Common myeloid progenitor, CD34-positive (primary cell): ENCODE results near the gene MSTN.

Source experiments
- CTCF ChIA-PET: fragments of 350-600 bp; sonication (Branson Sonifier 250); formaldehyde crosslinking; loops from one replicate; lab custom pipeline; 2021; ENCODE audit warnings: antibody characterized with exemption; lab: Charles Lee
- POLR2A ChIA-PET: fragments of 350-600 bp; sonication (Branson Sonifier 250); formaldehyde crosslinking; loops from one replicate; lab custom pipeline; 2021; ENCODE audit warnings: antibody characterized with exemption; lab: Charles Lee
- DNase-seq, 3 donors: peaks; one replicate each; pipeline versions ENCODE4 v3.0.0 to v3.0.0-alpha.2; 2013
- H3K27ac ChIP-seq, 2 experiments: 1 replicate in 1 of 2; 2 replicates in 1 of 2; pipeline ENCODE4 v1.7.0; 2013; ENCODE audit warnings: inconsistent platforms in 2 of 2, low read length in 2 of 2, mild to moderate bottlenecking in 2 of 2, low read depth in 1 of 2, moderate library complexity in 1 of 2; ENCODE audit not compliant: severe bottlenecking in 2 of 2, insufficient read depth in 1 of 2, poor library complexity in 1 of 2
- H3K27me3 ChIP-seq, 5 experiments: replicated peaks in 2 of 5; 1 replicate in 3 of 5; 2 replicates in 2 of 5; pipeline versions ENCODE4 v1.6.1 to v1.7.0; 2013; ENCODE audit warnings: low read length in 4 of 5, mild to moderate bottlenecking in 2 of 5, moderate library complexity in 2 of 5, inconsistent platforms in 1 of 5; ENCODE audit not compliant: insufficient read depth in 5 of 5, control insufficient read depth in 4 of 5
- H3K36me3 ChIP-seq, 4 experiments: 1 replicate in 2 of 4; 2 replicates in 2 of 4; pipeline versions ENCODE4 v1.6.1 to v1.7.0; 2013; ENCODE audit warnings: low read length in 3 of 4, control low read depth in 1 of 4, mild to moderate bottlenecking in 1 of 4; ENCODE audit not compliant: control insufficient read depth in 4 of 4, insufficient read depth in 4 of 4
- H3K4me1 ChIP-seq, 4 experiments: 1 replicate in 3 of 4; 2 replicates in 1 of 4; pipeline versions ENCODE4 v1.6.1 to v1.7.1; 2013; ENCODE audit warnings: low read length in 3 of 4, mild to moderate bottlenecking in 3 of 4, control low read depth in 1 of 4, inconsistent platforms in 1 of 4, moderate library complexity in 1 of 4; ENCODE audit not compliant: control insufficient read depth in 4 of 4, insufficient read depth in 4 of 4; ENCODE audit errors: control extremely low read depth in 1 of 4
- H3K4me3 ChIP-seq, 7 experiments: 1 replicate in 4 of 7; 2 replicates in 3 of 7; pipeline versions ENCODE4 v1.5.1 to v1.7.0; 2013; ENCODE audit warnings: mild to moderate bottlenecking in 7 of 7, low read length in 6 of 7, moderate library complexity in 6 of 7, inconsistent platforms in 2 of 7, low read depth in 2 of 7, control low read depth in 1 of 7; ENCODE audit not compliant: insufficient read depth in 4 of 7, control insufficient read depth in 1 of 7; ENCODE audit errors: extremely low read depth in 1 of 7
- H3K9me3 ChIP-seq, 5 experiments: 1 replicate in 4 of 5; 2 replicates in 1 of 5; pipeline versions ENCODE4 v1.6.1 to v1.7.1; 2013; ENCODE audit warnings: low read length in 4 of 5, mild to moderate bottlenecking in 2 of 5, inconsistent platforms in 1 of 5, low read depth in 1 of 5, moderate library complexity in 1 of 5; ENCODE audit not compliant: control insufficient read depth in 4 of 5, insufficient read depth in 2 of 5; ENCODE audit errors: control extremely low read depth in 1 of 5
- WGBS: methylation state at CpG from one replicate; pipeline ENCODE4 v1.1.5; 2013; ENCODE audit not compliant: insufficient coverage; 5-methylcytosine and 5-hydroxymethylcytosine counted together

Gene MSTN

DNA sequence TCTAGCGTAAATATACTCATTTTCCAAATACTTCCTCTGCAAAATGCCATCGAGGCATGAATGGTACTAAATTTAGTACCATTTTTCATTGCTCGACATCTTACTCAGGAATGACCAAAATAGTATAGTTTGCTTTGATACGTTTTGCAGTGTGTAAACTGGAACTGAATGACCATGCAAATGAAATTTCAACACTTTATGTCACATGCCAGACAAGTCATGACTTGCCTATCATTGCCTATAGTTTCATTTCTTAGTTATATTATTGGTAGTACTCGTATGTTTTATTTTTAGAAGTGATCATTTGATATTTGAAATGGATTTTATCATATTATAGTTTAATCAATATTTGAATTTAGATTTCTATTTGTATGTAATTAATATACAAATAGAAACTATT, 9.1 kb downstream of the MSTN start:
- 100% methylated on average over 3 of the region's 5 CpGs for WGBS
- Histone ChIP-seq H3K4me3 (no peak overlapping the region), H3K36me3 (no peaks in the 10 kb centered on the region), H3K9me3 (peaks cover 0 to 1% (median 0%) of the 10 kb centered on the region in 5 experiments), H3K27ac (no peak overlapping the region), H3K4me1 (no peaks in the 10 kb centered on the region), H3K27me3 (no peaks in the 10 kb centered on the region)
- POLR2A ChIA-PET: no interaction called here
- CTCF ChIA-PET: interaction anchor here (0.8 to 1.0 kb wide), 2 partner anchors 10 kb away, joined by 3 read pairs; no protein-coding TSS in a partner anchor
- DNase-seq: no peak

- H3K4me1 ChIP-seq: no peaks in the 10 kb centered on the region
- POLR2A ChIA-PET: no interaction called here
- CTCF ChIA-PET: interaction anchor here (0.8 to 1.0 kb wide), 2 partner anchors 8 to 11 kb away, joined by 3 read pairs; no protein-coding TSS in a partner anchor
Measured at GRCh38 chr2:190052307-190052706, 10.2 kb downstream of the MSTN start.

GRCh38 chr2:190051223-190051622, 11.3 kb downstream of the MSTN start:
- CTCF ChIA-PET: interaction anchor here (0.9 kb wide), 1 partner anchor 32 kb away, joined by 4 read pairs; no protein-coding TSS in a partner anchor
- Histone ChIP-seq H3K36me3 (no peaks in the 10 kb centered on the region), H3K9me3 (peaks cover 0 to 1% (median 0%) of the 10 kb centered on the region in 5 experiments)

More at GRCh38 chr2:190052307-190052706, 10.2 kb downstream of the MSTN start:
- Histone ChIP-seq H3K36me3 (no peaks in the 10 kb centered on the region), H3K27me3 (no peaks in the 10 kb centered on the region), H3K4me3 (no peak overlapping the region), H3K27ac (no peak overlapping the region), H3K9me3 (peaks cover 0 to 1% (median 0%) of the 10 kb centered on the region in 5 experiments)
- WGBS: 100% methylated on average over 2 of the region's 5 CpGs
- no peak for DNase-seq

GRCh38 chr2:190050001-190050400, 12.5 kb downstream of the MSTN start:
- H3K36me3 ChIP-seq: no peaks in the 10 kb centered on the region

More at GRCh38 chr2:190051223-190051622, 11.3 kb downstream of the MSTN start:
- Histone ChIP-seq H3K4me1 (no peaks in the 10 kb centered on the region), H3K27me3 (no peaks in the 10 kb centered on the region), H3K4me3 (no peak overlapping the region), H3K27ac (no peak overlapping the region)
- no peak for DNase-seq
- POLR2A ChIA-PET: no interaction called here

DNA sequence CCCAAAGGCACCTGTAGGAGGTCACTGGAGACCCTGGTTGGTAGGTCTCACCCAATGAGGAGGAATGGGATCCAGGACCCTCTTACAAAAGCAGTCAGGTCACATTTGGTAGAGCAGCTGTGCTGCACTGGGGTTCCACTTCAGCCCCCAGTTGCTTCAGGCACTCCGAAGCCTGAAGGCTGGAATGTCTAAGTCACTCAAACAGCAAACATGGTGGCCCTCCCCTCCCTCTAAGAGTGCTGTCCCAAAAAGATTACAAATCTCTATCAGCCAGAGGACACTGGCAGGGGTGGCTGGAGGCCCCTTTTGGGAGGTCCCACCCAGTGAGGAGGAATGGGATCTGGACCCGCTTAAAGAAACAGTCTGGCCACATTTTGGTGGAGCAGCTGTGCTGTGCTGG, 17.7 kb downstream of the MSTN start:
- ChIA-PET POLR2A (no interaction called here), CTCF (interaction anchor here (1.1 kb wide), 1 partner anchor 247 kb away, joined by 4 read pairs; no protein-coding TSS in a partner anchor)
- Histone ChIP-seq H3K36me3 (no peaks in the 10 kb centered on the region), H3K4me1 (no peaks in the 10 kb centered on the region), H3K27me3 (no peaks in the 10 kb centered on the region), H3K27ac (no peak overlapping the region), H3K9me3 (no peaks in the 10 kb centered on the region), H3K4me3 (no peak overlapping the region)
- 100% methylated on average over 1 of the region's 2 CpGs for WGBS
- DNase-seq: no peak

More at GRCh38 chr2:190050001-190050400, 12.5 kb downstream of the MSTN start:
- Histone ChIP-seq H3K4me3 (no peak overlapping the region), H3K27ac (no peak overlapping the region), H3K27me3 (no peaks in the 10 kb centered on the region), H3K9me3 (no peaks in the 10 kb centered on the region), H3K4me1 (no peaks in the 10 kb centered on the region)
- POLR2A ChIA-PET: no interaction called here
- CTCF ChIA-PET: no interaction called here
- DNase-seq: no peak

GRCh38 chr2:190043441-190043840, 19.1 kb downstream of the MSTN start:
- Histone ChIP-seq H3K27me3 (no peaks in the 10 kb centered on the region), H3K27ac (no peak overlapping the region), H3K4me1 (no peaks in the 10 kb centered on the region), H3K4me3 (no peak overlapping the region), H3K36me3 (no peaks in the 10 kb centered on the region), H3K9me3 (no peaks in the 10 kb centered on the region)
- no peak for DNase-seq
- ChIA-PET POLR2A (no interaction called here), CTCF (interaction anchor here (0.7 kb wide), 1 partner anchor 9 kb away, joined by 3 read pairs; no protein-coding TSS in a partner anchor)
- 100% methylated on average over 1 of the region's 3 CpGs for WGBS

DNA sequence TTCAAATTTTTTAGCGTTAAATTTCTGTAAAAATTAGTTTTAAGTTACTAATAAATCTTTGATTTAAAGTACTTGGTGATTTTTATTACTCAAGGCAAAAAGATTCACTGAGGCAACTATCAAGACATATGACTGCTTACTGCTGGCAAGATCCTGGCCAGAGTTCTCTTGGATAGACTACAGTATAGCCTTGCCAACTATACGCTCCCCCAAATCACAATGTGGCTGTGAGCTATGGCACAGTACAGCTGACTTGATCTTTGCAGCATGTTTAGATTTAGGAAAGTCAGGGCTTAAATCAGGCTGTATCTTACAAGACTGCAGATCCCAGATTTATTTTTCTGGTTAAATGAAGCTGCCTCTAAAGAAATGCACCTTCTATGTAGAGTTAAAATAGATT, 26.5 kb downstream of the MSTN start:
- Histone ChIP-seq H3K27ac (no peak overlapping the region), H3K9me3 (no peaks in the 10 kb centered on the region), H3K4me3 (no peak overlapping the region), H3K36me3 (no peaks in the 10 kb centered on the region), H3K27me3 (no peaks in the 10 kb centered on the region), H3K4me1 (no peaks in the 10 kb centered on the region)
- DNase-seq: no peak
- POLR2A ChIA-PET: no interaction called here
- 100% methylated on average over 1 of the region's 2 CpGs for WGBS
- CTCF ChIA-PET: no interaction called here
